GM12864 (cell line): ENCODE data around the gene NTN4.

ENCODE experiments used
- DNase-seq: peaks from one replicate; pipeline ENCODE4 v3.0.0-alpha.2; 2011; ENCODE audit warnings: low read depth
- H3K4me3 ChIP-seq: 2 replicates; pipeline ENCODE4 v1.5.1; 2011; ENCODE audit warnings: mild to moderate bottlenecking, low read depth, low read length, control low read depth
- CTCF ChIP-seq: IDR thresholded peaks from 2 replicates; pipeline ENCODE4 v1.5.1; 2011; ENCODE audit warnings: low read depth, mild to moderate bottlenecking, moderate library complexity, low read length, control low read depth, inconsistent platforms; ENCODE audit errors: missing control alignments

The NTN4 gene

GRCh38 chr12:95615749-95616148, 174.8 kb downstream of the NTN4 start:
- TF ChIP-seq CTCF: no peak
- DNase-seq: no peak
- no peak overlapping the region for H3K4me3 ChIP-seq

GRCh38 chr12:95614390-95614982, 176.1 kb downstream of the NTN4 start:
- DNase-seq: no peak
- TF ChIP-seq CTCF: no peak
- no peak overlapping the region for H3K4me3 ChIP-seq

GRCh38 chr12:95613021-95613420, 177.5 kb downstream of the NTN4 start:
- no peak for TF ChIP-seq CTCF
- no peak overlapping the region for H3K4me3 ChIP-seq

GRCh38 chr12:95611676-95612309, 178.8 kb downstream of the NTN4 start:
- H3K4me3 ChIP-seq: no peak overlapping the region
- DNase-seq: no peak
- no peak for TF ChIP-seq CTCF

More at GRCh38 chr12:95613021-95613420, 177.5 kb downstream of the NTN4 start:
- DNase-seq: no peak

GRCh38 chr12:95608252-95609033, 182.1 kb downstream of the NTN4 start:
- no peak overlapping the region for H3K4me3 ChIP-seq
- no peak for DNase-seq
- TF ChIP-seq CTCF: no peak
